K562 treated with DMSO at 1 percent for 24 hours (cell line): ENCODE results near the gene COX8C. TPM values are rescaled to one million over a fixed set of nuclear protein-coding genes. Genes with fewer than 3 reads are reported as not detected.

ENCODE experiments used
- total RNA-seq: library from RNA; unstranded; fragments of 300-600 nt; gene quantifications from 2 replicates; pipeline ENCODE4 v1.2.3, GENCODE V29; 2022; ENCODE audit warnings: low read depth; ENCODE audit not compliant: insufficient read depth

The COX8C gene
- total RNA-seq, result not detected in 2 replicates

GRCh38 chr14:93346926-93347721, at the start of gene COX8C:
TSS of gene COX8C (plus strand) at chr14:93347182. CDS start at chr14:93347269, 87 bp downstream.

GRCh38 chr14:93332853-93333630, 13.9 kb upstream of the COX8C start, which contains the start of gene BTBD7:
TSS of gene BTBD7 (minus strand) at chr14:93333036. CDS start at chr14:93296051, 36,985 bp downstream.

Other genes starting within 250 kb of the COX8C start
- 24.2 and 27.3 TPM in 2 replicates for gene ITPK1, start 231.3 kb upstream of the COX8C start, total RNA-seq
- gene MOAP1, start 162.3 kb upstream of the COX8C start, total RNA-seq, result 15.3 and 16.4 TPM in 2 replicates
- 19.8 and 23.5 TPM in 2 replicates for gene LYSET, start 161.9 kb upstream of the COX8C start, total RNA-seq
- gene GON7, start 140.1 kb upstream of the COX8C start, total RNA-seq, result 7.8 and 13.3 TPM in 2 replicates
- gene UBR7, start 139.9 kb upstream of the COX8C start, total RNA-seq, result 23.6 and 25.4 TPM in 2 replicates
- gene BTBD7, start 14.1 kb upstream of the COX8C start, total RNA-seq, result 4.1 and 4.9 TPM in 2 replicates
- gene UNC79, start 83.8 kb downstream of the COX8C start, total RNA-seq, result 0.08 TPM in 1 of 2 replicates, not detected in the other